Endothelial cell of umbilical vein (primary cell): ENCODE results near the gene PXMP4. TPM values are rescaled to one million over a fixed set of nuclear protein-coding genes. Genes with fewer than 3 reads are reported as not detected.

Experiments
- BruUV-seq: library from RNA; stranded (reverse); fragments of 400-500 nt; replicated peaks from 2 replicates; lab custom pipeline; 2021; lab: Mats Ljungman, UMichigan
- CTCF ChIA-PET: fragments of 300-600, 350-600 bp; sonication (Branson Sonifier 250); formaldehyde crosslinking; loops from one replicate; lab custom pipeline; 2021; ENCODE audit warnings: antibody characterized with exemption, inconsistent platforms; lab: Charles Lee
- POLR2A ChIA-PET: fragments of 300-600, 350-600 bp; sonication (Branson Sonifier 250); formaldehyde crosslinking; loops from one replicate; lab custom pipeline; 2021; ENCODE audit warnings: antibody characterized with exemption, inconsistent platforms; lab: Charles Lee
- DNase-seq: peaks from one replicate; pipeline ENCODE4 v3.0.0-alpha.2; 2011; ENCODE audit warnings: low read depth, low spot score
- FAIRE-seq: peaks from 2 replicates; lab custom pipeline; 2011; peaks lifted over from hg19 to GRCh38; lab: Jason Lieb, UNC
- H2AFZ ChIP-seq: 2 replicates; pipeline ENCODE4 v1.6.0; 2012; ENCODE audit warnings: low read depth, low read length, control low read depth, inconsistent platforms
- H3K27ac ChIP-seq: 2 replicates; pipeline ENCODE4 v1.5.1; 2011; ENCODE audit warnings: low read depth, mild to moderate bottlenecking, control low read depth, low read length, moderate library complexity; ENCODE audit not compliant: insufficient read depth
- H3K27me3 ChIP-seq, 2 experiments: 2 replicates each; pipeline versions ENCODE4 v1.6.0 to v1.6.1; 2011; ENCODE audit warnings: low read length in 2 of 2, mixed read lengths in 1 of 2; ENCODE audit not compliant: control insufficient read depth in 2 of 2, insufficient read depth in 2 of 2
- H3K36me3 ChIP-seq, 2 experiments: 2 replicates in 1 of 2; 3 replicates in 1 of 2; pipeline ENCODE4 v1.5.1; 2011; ENCODE audit warnings: low read length in 2 of 2, mild to moderate bottlenecking in 1 of 2, moderate library complexity in 1 of 2; ENCODE audit not compliant: control insufficient read depth in 2 of 2, insufficient read depth in 2 of 2; ENCODE audit errors: extremely low read depth in 1 of 2
- H3K4me1 ChIP-seq: 3 replicates; pipeline ENCODE4 v1.5.1; 2011; ENCODE audit warnings: mild to moderate bottlenecking, low read length; ENCODE audit not compliant: control insufficient read depth, insufficient read depth; ENCODE audit errors: extremely low read depth
- H3K4me2 ChIP-seq: 2 replicates; pipeline ENCODE4 v1.6.1; 2011; ENCODE audit warnings: low read length, control low read depth, mixed read lengths; ENCODE audit not compliant: insufficient read depth
- H3K4me3 ChIP-seq, 3 experiments: fragments of 200-600 bp in 1 of 3; sonication (generic), shearing (Covaris generic) in 1 of 3; replicated peaks in 1 of 3; 2 replicates each; pipeline ENCODE4 v1.5.1; 2011 to 2016; ENCODE audit warnings: control low read depth in 3 of 3, low read length in 3 of 3, mild to moderate bottlenecking in 2 of 3, inconsistent platforms in 1 of 3, low read depth in 1 of 3, moderate library complexity in 1 of 3; ENCODE audit not compliant: insufficient read depth in 1 of 3
- H3K79me2 ChIP-seq: 2 replicates; pipeline ENCODE4 v1.6.0; 2012; ENCODE audit warnings: low read length, inconsistent platforms; ENCODE audit not compliant: control insufficient read depth, insufficient read depth
- H3K9ac ChIP-seq: replicated peaks from 2 replicates; pipeline ENCODE3; 2011; ENCODE audit warnings: low read length, control low read depth; ENCODE audit not compliant: insufficient read depth; ENCODE audit errors: extremely low read depth
- H3K9me1 ChIP-seq: replicated peaks from 3 replicates; pipeline ENCODE4 v1.6.0; 2011; ENCODE audit warnings: mild to moderate bottlenecking, low read length; ENCODE audit not compliant: control insufficient read depth, insufficient read depth; ENCODE audit errors: extremely low read depth
- H3K9me3 ChIP-seq: replicated peaks from 2 replicates; pipeline ENCODE4 v1.5.1; 2012; ENCODE audit warnings: low read length, inconsistent platforms; ENCODE audit not compliant: control insufficient read depth, insufficient read depth
- H4K20me1 ChIP-seq: replicated peaks from 2 replicates; pipeline ENCODE3; 2011; ENCODE audit warnings: mild to moderate bottlenecking, low read length; ENCODE audit not compliant: control insufficient read depth, insufficient read depth; ENCODE audit errors: extremely low read depth
- CTCF ChIP-seq, 2 donors: IDR thresholded peaks; 1 replicate in 1 of 2; 2 replicates in 1 of 2; pipeline ENCODE4 v1.5.1; 2011; ENCODE audit warnings: low read length in 2 of 2, mild to moderate bottlenecking in 2 of 2, moderate library complexity in 2 of 2, control low read depth in 1 of 2, inconsistent platforms in 1 of 2, low read depth in 1 of 2; ENCODE audit not compliant: insufficient read depth in 1 of 2; ENCODE audit errors: extremely low read depth in 1 of 2
- EZH2 ChIP-seq: IDR thresholded peaks from 2 replicates; pipeline ENCODE4 v1.6.1; 2012; ENCODE audit warnings: borderline replicate concordance, low read depth, mild to moderate bottlenecking, moderate library complexity, low read length, inconsistent platforms; ENCODE audit not compliant: severe bottlenecking
- FOS ChIP-seq: IDR thresholded peaks from 2 replicates; pipeline ENCODE4 v1.6.1; 2011; ENCODE audit warnings: mild to moderate bottlenecking, low read length, moderate library complexity, borderline replicate concordance; ENCODE audit not compliant: insufficient read depth
- GATA2 ChIP-seq: IDR thresholded peaks from 2 replicates; pipeline ENCODE4 v1.7.0; 2011; ENCODE audit warnings: low read depth, mild to moderate bottlenecking, moderate library complexity, mixed read lengths, low read length; ENCODE audit not compliant: insufficient read length, insufficient read depth
- JUN ChIP-seq: IDR thresholded peaks from 2 replicates; pipeline ENCODE4 v1.6.1; 2011; ENCODE audit warnings: borderline replicate concordance, low read depth; ENCODE audit not compliant: insufficient read length, insufficient read depth
- MAX ChIP-seq: IDR thresholded peaks from 2 replicates; pipeline ENCODE4 v1.6.1; 2011; ENCODE audit not compliant: insufficient read depth, insufficient read length
- MYC ChIP-seq: IDR thresholded peaks from one replicate; pipeline ENCODE4 v1.6.1; 2011; ENCODE audit warnings: mild to moderate bottlenecking, low read depth, low read length
- POLR2A ChIP-seq: IDR thresholded peaks from 2 replicates; pipeline ENCODE4 v1.6.1; 2012; ENCODE audit warnings: low read depth, mild to moderate bottlenecking, control low read depth, low read length
- POLR2AphosphoS5 ChIP-seq: IDR thresholded peaks from 2 replicates; pipeline ENCODE4 v1.6.1; 2012; ENCODE audit warnings: low read depth, mild to moderate bottlenecking, control low read depth, low read length, moderate library complexity; ENCODE audit not compliant: insufficient read depth
- dilution Hi-C: fragments of 300-500 bp; cut with MboI; formaldehyde crosslinking; loops from one replicate; pipeline ENCODE4 v1.15.0; 2019; ENCODE audit warnings: low sequenced_read_pairs; ENCODE audit not compliant: extremely low pct_ligation_motif_present
- intact Hi-C: fragments of 100-400 bp; cut with micrococcal nuclease; formaldehyde crosslinking; loops from one replicate; pipeline ENCODE4 v1.10.0; 2022
- polyA plus RNA-seq, 4 experiments: library from polyadenylated mRNA; depleted of rRNA in 3 of 4; stranded (reverse) in 3 of 4; unstranded in 1 of 4; fragments of >200 nt; gene quantifications; 2 replicates each; pipeline versions ENCODE4 v1.2.1 to v1.2.3, GENCODE V29; 2011 to 2012; ENCODE audit warnings: missing spikeins in 1 of 4
- total RNA-seq: library from RNA; stranded (reverse); gene quantifications from 2 replicates; pipeline ENCODE4 v1.2.3, GENCODE V29; 2021

PXMP4 gene
- total and polyA plus RNA-seq, 2 donors (not counting 3 experiments of a cell fraction or from before 2014, with no cell fraction given), result 6.9 to 8.5 TPM

- TF ChIP-seq FOS (no peak), GATA2 (no peak), JUN (no peak), MYC (no peak), POLR2A (no peak), CTCF (IDR thresholded peaks at IDR 0.05; ENCODE audit: extremely low read depth in 1 of 2, insufficient read depth in 1 of 2, low read depth in 1 of 2, low read length in 2 of 2) (no peak), POLR2AphosphoS5 (no peak), EZH2 (no peak), MAX (no peak)
- Histone ChIP-seq H2AFZ (no peak overlapping the region), H3K4me1 (no peaks in the 10 kb centered on the region), H3K9me3 (no peaks in the 10 kb centered on the region), H3K4me2 (no peak overlapping the region), H3K36me3 (no peaks in the 10 kb centered on the region), H4K20me1 (no peaks in the 10 kb centered on the region), H3K79me2 (no peaks in the 10 kb centered on the region), H3K27ac (no peak overlapping the region), H3K4me3 (no peak overlapping the region), H3K27me3 (no peaks in the 10 kb centered on the region), H3K9ac (no peak overlapping the region), H3K9me1 (no peaks in the 10 kb centered on the region)
- intact Hi-C loops (no loop called here), dilution Hi-C loops (no loop called here)
- BruUV-seq, result no TSS peak
- no peak for FAIRE-seq
- DNase-seq, result no peak
- ChIA-PET POLR2A (no interaction called here), CTCF (interaction anchor here (1.2 kb wide), 1 partner anchor 13 kb away, joined by 3 read pairs; no protein-coding TSS in a partner anchor)
Observed at GRCh38 chr20:33707668-33708067, 12.4 kb downstream of the PXMP4 start.
